Stimulated activated naive CD8-positive, alpha-beta T cell treated with anti-CD3 and anti-CD28 coated beads, Interleukin-15, Interleukin-2, amounts not matched to agents 100 ng/mL and 50 ng/mL, for 24 hours (primary cell): ENCODE measurements around the gene AIFM3.

Experiments
- H3K27ac Mint-ChIP-seq: one replicate; pipeline ENCODE4 v1.8.0; 2021; ENCODE audit warnings: mild to moderate bottlenecking, mixed read lengths
- H3K27me3 Mint-ChIP-seq: one replicate; pipeline ENCODE4 v1.8.0; 2021; ENCODE audit warnings: mixed read lengths
- H3K36me3 Mint-ChIP-seq: one replicate; pipeline ENCODE4 v1.8.0; 2021; ENCODE audit warnings: low read depth, mixed read lengths
- H3K4me1 Mint-ChIP-seq: one replicate; pipeline ENCODE4 v1.8.0; 2021; ENCODE audit warnings: low read depth, mixed read lengths
- H3K4me3 Mint-ChIP-seq: one replicate; pipeline ENCODE4 v1.8.0; 2021; ENCODE audit warnings: mild to moderate bottlenecking, mixed read lengths
- H3K9me3 Mint-ChIP-seq: one replicate; pipeline ENCODE4 v1.8.0; 2021; ENCODE audit warnings: mixed read lengths

Gene AIFM3

GRCh38 chr22:20982563-20982882 is 15.5 kb downstream of the AIFM3 start:
- peaks cover 4% of the 10 kb centered on the region for H3K27me3 Mint-ChIP-seq
- H3K4me3 Mint-ChIP-seq: peak overlapping the region; percentile 99
- H3K4me1 Mint-ChIP-seq: peaks cover 46% of the 10 kb centered on the region
- peaks cover 21% of the 10 kb centered on the region for H3K36me3 Mint-ChIP-seq
- peaks cover 4% of the 10 kb centered on the region for H3K9me3 Mint-ChIP-seq
- peak overlapping the region; percentile 94 for H3K27ac Mint-ChIP-seq

- Mint-ChIP-seq H3K27me3 (peaks cover 4% of the 10 kb centered on the region), H3K4me1 (peaks cover 46% of the 10 kb centered on the region), H3K27ac (peak overlapping the region; percentile 94), H3K36me3 (peaks cover 25% of the 10 kb centered on the region), H3K4me3 (peak overlapping the region; percentile 99), H3K9me3 (peaks cover 4% of the 10 kb centered on the region)
These were observed 16.2 kb downstream of the AIFM3 start for GRCh38 chr22:20983081-20983771.

GRCh38 chr22:20985720-20986119 is 18.7 kb downstream of the AIFM3 start:
- no peak overlapping the region for H3K27ac Mint-ChIP-seq
- no peaks in the 10 kb centered on the region for H3K9me3 Mint-ChIP-seq
- H3K4me3 Mint-ChIP-seq: no peak overlapping the region
- no peaks in the 10 kb centered on the region for H3K27me3 Mint-ChIP-seq
- H3K4me1 Mint-ChIP-seq: peaks cover 26% of the 10 kb centered on the region
- peaks cover 31% of the 10 kb centered on the region for H3K36me3 Mint-ChIP-seq

GRCh38 chr22:20986365-20986764 is 19.3 kb downstream of the AIFM3 start:
- H3K27ac Mint-ChIP-seq: no peak overlapping the region

GRCh38 chr22:20987375-20987774 is 20.3 kb downstream of the AIFM3 start:
- peaks cover 31% of the 10 kb centered on the region for H3K36me3 Mint-ChIP-seq
- H3K27ac Mint-ChIP-seq: no peak overlapping the region
- H3K4me1 Mint-ChIP-seq: peaks cover 17% of the 10 kb centered on the region
- H3K4me3 Mint-ChIP-seq: no peak overlapping the region
- no peaks in the 10 kb centered on the region for H3K9me3 Mint-ChIP-seq
- no peaks in the 10 kb centered on the region for H3K27me3 Mint-ChIP-seq

More at GRCh38 chr22:20986365-20986764, 19.3 kb downstream of the AIFM3 start:
- peaks cover 31% of the 10 kb centered on the region for H3K36me3 Mint-ChIP-seq
- H3K4me3 Mint-ChIP-seq: no peak overlapping the region
- H3K27me3 Mint-ChIP-seq: no peaks in the 10 kb centered on the region
- no peaks in the 10 kb centered on the region for H3K9me3 Mint-ChIP-seq
- H3K4me1 Mint-ChIP-seq: peaks cover 19% of the 10 kb centered on the region

- H3K4me1 Mint-ChIP-seq: peaks cover 4% of the 10 kb centered on the region
- H3K36me3 Mint-ChIP-seq: peaks cover 30% of the 10 kb centered on the region
- no peaks in the 10 kb centered on the region for H3K27me3 Mint-ChIP-seq
- H3K4me3 Mint-ChIP-seq: no peak overlapping the region
- no peak overlapping the region for H3K27ac Mint-ChIP-seq
- H3K9me3 Mint-ChIP-seq: no peaks in the 10 kb centered on the region
These were observed 21.7 kb downstream of the AIFM3 start for GRCh38 chr22:20988573-20989322.

GRCh38 chr22:20989323-20990138 is 22.5 kb downstream of the AIFM3 start:
- H3K4me1 Mint-ChIP-seq: no peaks in the 10 kb centered on the region
- H3K27ac Mint-ChIP-seq: no peak overlapping the region

GRCh38 chr22:20990184-20991180 is 23.4 kb downstream of the AIFM3 start:
- H3K4me1 Mint-ChIP-seq: no peaks in the 10 kb centered on the region
- no peak overlapping the region for H3K4me3 Mint-ChIP-seq
- no peaks in the 10 kb centered on the region for H3K27me3 Mint-ChIP-seq
- peaks cover 24% of the 10 kb centered on the region for H3K36me3 Mint-ChIP-seq
- no peak overlapping the region for H3K27ac Mint-ChIP-seq
- no peaks in the 10 kb centered on the region for H3K9me3 Mint-ChIP-seq

More at GRCh38 chr22:20989323-20990138, 22.5 kb downstream of the AIFM3 start:
- H3K4me3 Mint-ChIP-seq: no peak overlapping the region
- peaks cover 25% of the 10 kb centered on the region for H3K36me3 Mint-ChIP-seq
- H3K27me3 Mint-ChIP-seq: no peaks in the 10 kb centered on the region
- H3K9me3 Mint-ChIP-seq: no peaks in the 10 kb centered on the region

GRCh38 chr22:20991252-20992055 is 24.4 kb downstream of the AIFM3 start:
- H3K4me3 Mint-ChIP-seq: no peak overlapping the region
- peaks cover 15% of the 10 kb centered on the region for H3K36me3 Mint-ChIP-seq
- no peaks in the 10 kb centered on the region for H3K4me1 Mint-ChIP-seq
- no peaks in the 10 kb centered on the region for H3K27me3 Mint-ChIP-seq
- H3K27ac Mint-ChIP-seq: no peak overlapping the region
- no peaks in the 10 kb centered on the region for H3K9me3 Mint-ChIP-seq

GRCh38 chr22:20992056-20992442 is 25.0 kb downstream of the AIFM3 start:
- H3K36me3 Mint-ChIP-seq: peaks cover 11% of the 10 kb centered on the region
- no peaks in the 10 kb centered on the region for H3K9me3 Mint-ChIP-seq
- H3K4me1 Mint-ChIP-seq: no peaks in the 10 kb centered on the region
- no peak overlapping the region for H3K27ac Mint-ChIP-seq
- no peak overlapping the region for H3K4me3 Mint-ChIP-seq
- no peaks in the 10 kb centered on the region for H3K27me3 Mint-ChIP-seq

- Mint-ChIP-seq H3K4me1 (no peaks in the 10 kb centered on the region), H3K27me3 (no peaks in the 10 kb centered on the region), H3K9me3 (no peaks in the 10 kb centered on the region), H3K4me3 (no peak overlapping the region), H3K36me3 (peaks cover 8% of the 10 kb centered on the region), H3K27ac (no peak overlapping the region)
These were observed 25.6 kb downstream of the AIFM3 start for GRCh38 chr22:20992456-20993303.

- peaks cover 6% of the 10 kb centered on the region for H3K36me3 Mint-ChIP-seq
- no peaks in the 10 kb centered on the region for H3K4me1 Mint-ChIP-seq
- no peaks in the 10 kb centered on the region for H3K9me3 Mint-ChIP-seq
- H3K27me3 Mint-ChIP-seq: no peaks in the 10 kb centered on the region
- H3K4me3 Mint-ChIP-seq: no peak overlapping the region
- H3K27ac Mint-ChIP-seq: no peak overlapping the region
These were observed 26.5 kb downstream of the AIFM3 start for GRCh38 chr22:20993304-20994127.
